HepG2 (cell line): ENCODE data around the gene TMEM204. TPM values are rescaled to one million over a fixed set of nuclear protein-coding genes. Genes with fewer than 3 reads are reported as not detected.

Experiments
- ATAC-seq: fragments of 200-7000 bp; cut with Tn5 transposase; 3 replicates; pipeline ENCODE4 v1.9.1; 2020; ENCODE audit warnings: mild to moderate bottlenecking, moderate library complexity
- BruUV-seq: library from RNA; stranded (reverse); fragments of 400-500 nt; replicated peaks from 2 replicates; lab custom pipeline; 2021; lab: Mats Ljungman, UMichigan
- CTCF ChIA-PET: fragments of 300-600 bp; formaldehyde crosslinking; extraction: SDS; loops from one replicate; lab custom pipeline; 2021; ENCODE audit warnings: low total read pairs, inconsistent platforms, low intra/inter-chr PET ratio; lab: Yijun Ruan, JAX
- POLR2A ChIA-PET: fragments of 350-600 bp; sonication (Branson Sonifier 250); formaldehyde crosslinking; loops from one replicate; lab custom pipeline; 2020; ENCODE audit warnings: antibody characterized with exemption, inconsistent platforms; lab: Yijun Ruan, JAX
- DNase-seq: peaks from one replicate; pipeline ENCODE4 v3.0.0-alpha.2; 2015; ENCODE audit warnings: low spot score
- FAIRE-seq: peaks from 3 replicates; lab custom pipeline; 2011; peaks lifted over from hg19 to GRCh38; lab: Jason Lieb, UNC
- H2AFZ ChIP-seq: one replicate; pipeline ENCODE4 v1.6.1; 2011; ENCODE audit warnings: low read length, inconsistent platforms
- H3K27ac ChIP-seq: fragments of 300-600 bp; 3 replicates; pipeline ENCODE4 v1.8.0; 2011; ENCODE audit warnings: mixed run types, mild to moderate bottlenecking, mixed read lengths, low read length, inconsistent platforms; ENCODE audit not compliant: insufficient read depth; ENCODE audit errors: extremely low read length
- H3K27me3 ChIP-seq, 2 experiments: fragments of 200-600 bp in 1 of 2; 2 replicates in 1 of 2; 3 replicates in 1 of 2; pipeline versions ENCODE4 v1.6.0 to v1.8.0; 2011; ENCODE audit warnings: low read length in 2 of 2, mild to moderate bottlenecking in 2 of 2, moderate library complexity in 2 of 2, inconsistent platforms in 1 of 2; ENCODE audit not compliant: insufficient read depth in 2 of 2, control insufficient read depth in 1 of 2
- H3K36me3 ChIP-seq, 2 experiments: fragments of 200-600 bp in 1 of 2; replicated peaks in 1 of 2; 2 replicates in 1 of 2; 3 replicates in 1 of 2; pipeline versions ENCODE4 v1.5.1 to v1.8.0; 2011; ENCODE audit warnings: low read length in 2 of 2, inconsistent platforms in 1 of 2; ENCODE audit not compliant: insufficient read depth in 2 of 2, control insufficient read depth in 1 of 2
- H3K4me1 ChIP-seq: 2 replicates; pipeline ENCODE4 v1.5.1; 2012; ENCODE audit warnings: low read length, inconsistent platforms; ENCODE audit not compliant: insufficient read depth
- H3K4me2 ChIP-seq: 2 replicates; pipeline ENCODE4 v1.6.0; 2011; ENCODE audit warnings: low read depth, low read length, inconsistent platforms
- H3K4me3 ChIP-seq, 3 experiments: fragments of 200-600 bp in 1 of 3; sonication (generic), shearing (Covaris generic) in 1 of 3; replicated peaks in 1 of 3; 2 replicates each; pipeline ENCODE4 v1.5.1; 2011 to 2016; ENCODE audit warnings: low read length in 3 of 3, inconsistent platforms in 2 of 3, low read depth in 2 of 3, mild to moderate bottlenecking in 2 of 3, control low read depth in 1 of 3, mixed read lengths in 1 of 3; ENCODE audit not compliant: insufficient read depth in 1 of 3
- H3K79me2 ChIP-seq: one replicate; pipeline ENCODE4 v1.6.1; 2011; ENCODE audit warnings: low read length, inconsistent platforms; ENCODE audit not compliant: insufficient read depth
- H3K9ac ChIP-seq: 2 replicates; pipeline ENCODE4 v1.6.0; 2011; ENCODE audit warnings: mild to moderate bottlenecking, low read depth, low read length, inconsistent platforms; ENCODE audit not compliant: insufficient read depth
- H3K9me3 ChIP-seq: 2 replicates; pipeline ENCODE4 v1.5.1; 2012; ENCODE audit warnings: mild to moderate bottlenecking, low read length
- H4K20me1 ChIP-seq: 2 replicates; pipeline ENCODE4 v1.6.0; 2011; ENCODE audit warnings: inconsistent platforms, mild to moderate bottlenecking, low read length, moderate library complexity; ENCODE audit not compliant: insufficient read depth
- AGO2 ChIP-seq: fragments of 200-400 bp; formaldehyde crosslinking; optimal IDR thresholded peaks from 2 replicates; pipeline ENCODE3; 2017; ENCODE audit warnings: mild to moderate bottlenecking, low read depth, low read length, moderate library complexity
- GTF2F1 ChIP-seq: fragments of 150-350 bp; IDR thresholded peaks from 2 replicates; pipeline ENCODE4 v1.6.1; 2014; ENCODE audit warnings: low read length
- ZNF205 ChIP-seq: IDR thresholded peaks from 2 replicates; pipeline ENCODE4 v1.6.1; 2018; ENCODE audit warnings: missing biosample characterization, missing genetic modification reagents
- ZNF770 ChIP-seq: sonication (generic); formaldehyde crosslinking; IDR thresholded peaks from 2 replicates; pipeline ENCODE4 v1.5.0; 2020; ENCODE audit warnings: mild to moderate bottlenecking, missing genetic modification reagents
- WGBS: methylation state at CpG from one replicate; pipeline ENCODE4 v1.1.6; 2017; ENCODE audit warnings: low lambda C conversion rate; 5-methylcytosine and 5-hydroxymethylcytosine counted together
- in situ Hi-C: cut with HindIII; loops from 2 replicates; pipeline ENCODE4 v1.10.0; 2017; ENCODE audit warnings: low pct_unique_long_range_greater_than_20kb; ENCODE audit not compliant: extremely low pct_ligation_motif_present
- intact Hi-C: fragments of 100-400 bp; cut with micrococcal nuclease; formaldehyde crosslinking; loops from one replicate; pipeline ENCODE4 v1.10.0; 2022; ENCODE audit not compliant: unreplicated experiment
- polyA plus RNA-seq, 8 experiments: library from polyadenylated mRNA; depleted of rRNA in 3 of 8; stranded (reverse) in 7 of 8; unstranded in 1 of 8; fragments of >200 nt; fragmentation: Illumina TruSeq in 4 of 8; extraction: Trizol in 4 of 8; gene quantifications; 2 replicates each; pipeline versions ENCODE4 v1.2.1 to v1.2.3, GENCODE V29; 2011 to 2016; ENCODE audit warnings: low read depth in 4 of 8, missing spikeins in 1 of 8, mixed read lengths in 1 of 8; ENCODE audit not compliant: insufficient read depth in 1 of 8
- total RNA-seq, 5 experiments: library from RNA; depleted of rRNA; stranded (reverse); fragments of >200 nt; fragmentation: Illumina TruSeq; extraction: Trizol; gene quantifications; 2 replicates each; pipeline ENCODE4 v1.2.3, GENCODE V29; 2016; ENCODE audit warnings: low read depth in 1 of 5

TMEM204 gene
- total and polyA plus RNA-seq, 2 of the 13 experiments (the other 11 are each of a cell fraction or from before 2014, with no cell fraction given): not detected

- in situ Hi-C loops: no loop called here
- TF ChIP-seq ZNF770 (CRISPR knock-in tag) (peak; percentile 16; the same call in 1 of the 2 replicates), GTF2F1 (no peak)
- Histone ChIP-seq H2AFZ (no peak overlapping the region), H3K4me3 (no peak overlapping the region), H3K9me3 (no peaks in the 10 kb centered on the region), H3K27me3 (no peaks in the 10 kb centered on the region), H3K27ac (no peak overlapping the region), H3K9ac (no peak overlapping the region), H3K4me1 (no peaks in the 10 kb centered on the region), H4K20me1 (no peaks in the 10 kb centered on the region), H3K4me2 (no peak overlapping the region), H3K36me3 (peaks cover 8 to 31% of the 10 kb centered on the region in 2 experiments; a peak in 2 of 5 replicates), H3K79me2 (no peaks in the 10 kb centered on the region)
- ChIA-PET CTCF (no interaction called here), POLR2A (interaction anchor here (1.2 kb wide), 1 partner anchor 11 kb away, joined by 3 read pairs; no protein-coding TSS in a partner anchor)
- intact Hi-C loops: no loop called here
- ATAC-seq (no peak), DNase-seq (no peak), FAIRE-seq (no peak)
- no TSS peak for BruUV-seq
- WGBS: 97% methylated on average over 37 of the region's 37 CpGs
These were observed 30.1 kb upstream of the TMEM204 start for GRCh38 chr16:1503110-1503955.

- Histone ChIP-seq H2AFZ (no peak overlapping the region), H3K4me3 (no peak overlapping the region), H3K27me3 (no peaks in the 10 kb centered on the region), H3K27ac (no peak overlapping the region), H3K9ac (no peak overlapping the region), H3K4me2 (no peak overlapping the region), H3K9me3 (no peaks in the 10 kb centered on the region), H3K4me1 (no peaks in the 10 kb centered on the region), H4K20me1 (no peaks in the 10 kb centered on the region), H3K36me3 (peaks cover 12 to 24% of the 10 kb centered on the region in 2 experiments; a peak in 2 of 5 replicates), H3K79me2 (no peaks in the 10 kb centered on the region)
- ChIA-PET POLR2A (interaction anchor here (0.7 kb wide), 1 partner anchor 11 kb away, joined by 3 read pairs; no protein-coding TSS in a partner anchor), CTCF (no interaction called here)
- WGBS: 99% methylated on average over 17 of the region's 37 CpGs
- TF ChIP-seq AGO2: peak; percentile 67
- no peak for TF ChIP-seq ZNF205 (CRISPR knock-in tag)
- FAIRE-seq (no peak), ATAC-seq (no peak), DNase-seq (no peak)
- no TSS peak for BruUV-seq
- intact Hi-C loops (no loop called here), in situ Hi-C loops (no loop called here)
These were observed 28.2 kb upstream of the TMEM204 start for GRCh38 chr16:1505073-1505844.
